Endothelial cell of umbilical vein (primary cell): Measurements from ENCODE around the gene P2RY2. TPM values are rescaled to one million over a fixed set of nuclear protein-coding genes. Genes with fewer than 3 reads are reported as not detected.

Experiments used
- BruUV-seq: library from RNA; stranded (reverse); fragments of 400-500 nt; replicated peaks from 2 replicates; lab custom pipeline; 2021; lab: Mats Ljungman, UMichigan
- CTCF ChIA-PET: fragments of 300-600, 350-600 bp; sonication (Branson Sonifier 250); formaldehyde crosslinking; loops from one replicate; lab custom pipeline; 2021; ENCODE audit warnings: antibody characterized with exemption, inconsistent platforms; lab: Charles Lee
- POLR2A ChIA-PET: fragments of 300-600, 350-600 bp; sonication (Branson Sonifier 250); formaldehyde crosslinking; loops from one replicate; lab custom pipeline; 2021; ENCODE audit warnings: antibody characterized with exemption, inconsistent platforms; lab: Charles Lee
- DNase-seq: peaks from one replicate; pipeline ENCODE4 v3.0.0-alpha.2; 2011; ENCODE audit warnings: low read depth, low spot score
- FAIRE-seq: peaks from 2 replicates; lab custom pipeline; 2011; peaks lifted over from hg19 to GRCh38; lab: Jason Lieb, UNC
- H2AFZ ChIP-seq: 2 replicates; pipeline ENCODE4 v1.6.0; 2012; ENCODE audit warnings: low read depth, low read length, control low read depth, inconsistent platforms
- H3K27ac ChIP-seq: 2 replicates; pipeline ENCODE4 v1.5.1; 2011; ENCODE audit warnings: low read depth, mild to moderate bottlenecking, control low read depth, low read length, moderate library complexity; ENCODE audit not compliant: insufficient read depth
- H3K27me3 ChIP-seq, 2 experiments: 2 replicates each; pipeline versions ENCODE4 v1.6.0 to v1.6.1; 2011; ENCODE audit warnings: low read length in 2 of 2, mixed read lengths in 1 of 2; ENCODE audit not compliant: control insufficient read depth in 2 of 2, insufficient read depth in 2 of 2
- H3K36me3 ChIP-seq, 2 experiments: 2 replicates in 1 of 2; 3 replicates in 1 of 2; pipeline ENCODE4 v1.5.1; 2011; ENCODE audit warnings: low read length in 2 of 2, mild to moderate bottlenecking in 1 of 2, moderate library complexity in 1 of 2; ENCODE audit not compliant: control insufficient read depth in 2 of 2, insufficient read depth in 2 of 2; ENCODE audit errors: extremely low read depth in 1 of 2
- H3K4me1 ChIP-seq: 3 replicates; pipeline ENCODE4 v1.5.1; 2011; ENCODE audit warnings: mild to moderate bottlenecking, low read length; ENCODE audit not compliant: control insufficient read depth, insufficient read depth; ENCODE audit errors: extremely low read depth
- H3K4me2 ChIP-seq: 2 replicates; pipeline ENCODE4 v1.6.1; 2011; ENCODE audit warnings: low read length, control low read depth, mixed read lengths; ENCODE audit not compliant: insufficient read depth
- H3K4me3 ChIP-seq, 3 experiments: fragments of 200-600 bp in 1 of 3; sonication (generic), shearing (Covaris generic) in 1 of 3; replicated peaks in 1 of 3; 2 replicates each; pipeline ENCODE4 v1.5.1; 2011 to 2016; ENCODE audit warnings: control low read depth in 3 of 3, low read length in 3 of 3, mild to moderate bottlenecking in 2 of 3, inconsistent platforms in 1 of 3, low read depth in 1 of 3, moderate library complexity in 1 of 3; ENCODE audit not compliant: insufficient read depth in 1 of 3
- H3K79me2 ChIP-seq: 2 replicates; pipeline ENCODE4 v1.6.0; 2012; ENCODE audit warnings: low read length, inconsistent platforms; ENCODE audit not compliant: control insufficient read depth, insufficient read depth
- H3K9ac ChIP-seq: replicated peaks from 2 replicates; pipeline ENCODE3; 2011; ENCODE audit warnings: low read length, control low read depth; ENCODE audit not compliant: insufficient read depth; ENCODE audit errors: extremely low read depth
- H3K9me1 ChIP-seq: replicated peaks from 3 replicates; pipeline ENCODE4 v1.6.0; 2011; ENCODE audit warnings: mild to moderate bottlenecking, low read length; ENCODE audit not compliant: control insufficient read depth, insufficient read depth; ENCODE audit errors: extremely low read depth
- H3K9me3 ChIP-seq: replicated peaks from 2 replicates; pipeline ENCODE4 v1.5.1; 2012; ENCODE audit warnings: low read length, inconsistent platforms; ENCODE audit not compliant: control insufficient read depth, insufficient read depth
- H4K20me1 ChIP-seq: replicated peaks from 2 replicates; pipeline ENCODE3; 2011; ENCODE audit warnings: mild to moderate bottlenecking, low read length; ENCODE audit not compliant: control insufficient read depth, insufficient read depth; ENCODE audit errors: extremely low read depth
- EZH2 ChIP-seq: IDR thresholded peaks from 2 replicates; pipeline ENCODE4 v1.6.1; 2012; ENCODE audit warnings: borderline replicate concordance, low read depth, mild to moderate bottlenecking, moderate library complexity, low read length, inconsistent platforms; ENCODE audit not compliant: severe bottlenecking
- FOS ChIP-seq: IDR thresholded peaks from 2 replicates; pipeline ENCODE4 v1.6.1; 2011; ENCODE audit warnings: mild to moderate bottlenecking, low read length, moderate library complexity, borderline replicate concordance; ENCODE audit not compliant: insufficient read depth
- GATA2 ChIP-seq: IDR thresholded peaks from 2 replicates; pipeline ENCODE4 v1.7.0; 2011; ENCODE audit warnings: low read depth, mild to moderate bottlenecking, moderate library complexity, mixed read lengths, low read length; ENCODE audit not compliant: insufficient read length, insufficient read depth
- JUN ChIP-seq: IDR thresholded peaks from 2 replicates; pipeline ENCODE4 v1.6.1; 2011; ENCODE audit warnings: borderline replicate concordance, low read depth; ENCODE audit not compliant: insufficient read length, insufficient read depth
- MAX ChIP-seq: IDR thresholded peaks from 2 replicates; pipeline ENCODE4 v1.6.1; 2011; ENCODE audit not compliant: insufficient read depth, insufficient read length
- MYC ChIP-seq: IDR thresholded peaks from one replicate; pipeline ENCODE4 v1.6.1; 2011; ENCODE audit warnings: mild to moderate bottlenecking, low read depth, low read length
- POLR2A ChIP-seq: IDR thresholded peaks from 2 replicates; pipeline ENCODE4 v1.6.1; 2012; ENCODE audit warnings: low read depth, mild to moderate bottlenecking, control low read depth, low read length
- POLR2AphosphoS5 ChIP-seq: IDR thresholded peaks from 2 replicates; pipeline ENCODE4 v1.6.1; 2012; ENCODE audit warnings: low read depth, mild to moderate bottlenecking, control low read depth, low read length, moderate library complexity; ENCODE audit not compliant: insufficient read depth
- dilution Hi-C: fragments of 300-500 bp; cut with MboI; formaldehyde crosslinking; loops from one replicate; pipeline ENCODE4 v1.15.0; 2019; ENCODE audit warnings: low sequenced_read_pairs; ENCODE audit not compliant: extremely low pct_ligation_motif_present
- intact Hi-C: fragments of 100-400 bp; cut with micrococcal nuclease; formaldehyde crosslinking; loops from one replicate; pipeline ENCODE4 v1.10.0; 2022
- polyA plus RNA-seq, 4 experiments: library from polyadenylated mRNA; depleted of rRNA in 3 of 4; stranded (reverse) in 3 of 4; unstranded in 1 of 4; fragments of >200 nt; gene quantifications; 2 replicates each; pipeline versions ENCODE4 v1.2.1 to v1.2.3, GENCODE V29; 2011 to 2012; ENCODE audit warnings: missing spikeins in 1 of 4
- total RNA-seq: library from RNA; stranded (reverse); gene quantifications from 2 replicates; pipeline ENCODE4 v1.2.3, GENCODE V29; 2021

The P2RY2 gene
- total and polyA plus RNA-seq, 2 donors (not counting 3 experiments of a cell fraction or from before 2014, with no cell fraction given): 4.8 to 5.6 TPM

- no peak overlapping the region for H3K9ac ChIP-seq
- intact Hi-C loops (no loop called here), dilution Hi-C loops (no loop called here)
- H2AFZ ChIP-seq: peak overlapping the region; percentile 42
- no peaks in the 10 kb centered on the region for H3K79me2 ChIP-seq
- CTCF ChIA-PET: interaction anchor here (0.6 to 5.1 kb wide), 28 partner anchors 7 to 1032 kb away, joined by 3 to 110 read pairs (median 7); partner anchors contain the start of genes FCHSD2 and P2RY2
- BruUV-seq: TSS peak; percentile 35
- TF ChIP-seq MAX: no peak
- no peak for TF ChIP-seq GATA2
- TF ChIP-seq EZH2: no peak
- no peak for TF ChIP-seq POLR2A
- peak; percentile 8 for TF ChIP-seq MYC
- no peak for TF ChIP-seq FOS
- no peak for TF ChIP-seq JUN
- TF ChIP-seq POLR2AphosphoS5: no peak
- peaks cover 23% of the 10 kb centered on the region for H3K4me1 ChIP-seq
- no peaks in the 10 kb centered on the region for H3K27me3 ChIP-seq
- no peaks in the 10 kb centered on the region for H4K20me1 ChIP-seq
- POLR2A ChIA-PET: interaction anchor here (0.6 to 1.2 kb wide), 3 partner anchors 9 to 102 kb away, joined by 3 to 4 read pairs (median 3); no protein-coding TSS in a partner anchor
- no peaks in the 10 kb centered on the region for H3K9me1 ChIP-seq
- peak overlapping the region; percentile 53 for H3K27ac ChIP-seq
- no peaks in the 10 kb centered on the region for H3K36me3 ChIP-seq
- FAIRE-seq (no peak), DNase-seq (no peak)
- no peak overlapping the region for H3K4me3 ChIP-seq
- peak overlapping the region; percentile 26 for H3K4me2 ChIP-seq
- H3K9me3 ChIP-seq: no peaks in the 10 kb centered on the region
These were observed 31.7 kb upstream of the P2RY2 start for GRCh38 chr11:73186294-73186850.
